SU-DHL-6 (cell line): ENCODE results near the gene TEC.

Experiments
- EZH2phosphoT487 ChIP-seq: fragments of 200-600 bp; sonication (generic), shearing (Covaris generic); conservative IDR thresholded peaks from 2 replicates; pipeline ENCODE4 v1.6.1; 2018; ENCODE audit warnings: mild to moderate bottlenecking, antibody characterized with exemption, low read length, moderate library complexity, mixed read lengths
- TF ChIP-seq, protein P1 (sequence below): fragments of 200-600 bp; sonication (generic); IDR thresholded peaks from one replicate; pipeline ENCODE4 v1.5.1; 2017; ENCODE audit warnings: antibody characterized with exemption, mild to moderate bottlenecking, low read length, moderate library complexity; ENCODE audit not compliant: insufficient read depth, poor library complexity, severe bottlenecking

GRCh38 chr4:48297256-48297846, 27.7 kb upstream of the TEC start:
- TF ChIP-seq, protein P1, sequence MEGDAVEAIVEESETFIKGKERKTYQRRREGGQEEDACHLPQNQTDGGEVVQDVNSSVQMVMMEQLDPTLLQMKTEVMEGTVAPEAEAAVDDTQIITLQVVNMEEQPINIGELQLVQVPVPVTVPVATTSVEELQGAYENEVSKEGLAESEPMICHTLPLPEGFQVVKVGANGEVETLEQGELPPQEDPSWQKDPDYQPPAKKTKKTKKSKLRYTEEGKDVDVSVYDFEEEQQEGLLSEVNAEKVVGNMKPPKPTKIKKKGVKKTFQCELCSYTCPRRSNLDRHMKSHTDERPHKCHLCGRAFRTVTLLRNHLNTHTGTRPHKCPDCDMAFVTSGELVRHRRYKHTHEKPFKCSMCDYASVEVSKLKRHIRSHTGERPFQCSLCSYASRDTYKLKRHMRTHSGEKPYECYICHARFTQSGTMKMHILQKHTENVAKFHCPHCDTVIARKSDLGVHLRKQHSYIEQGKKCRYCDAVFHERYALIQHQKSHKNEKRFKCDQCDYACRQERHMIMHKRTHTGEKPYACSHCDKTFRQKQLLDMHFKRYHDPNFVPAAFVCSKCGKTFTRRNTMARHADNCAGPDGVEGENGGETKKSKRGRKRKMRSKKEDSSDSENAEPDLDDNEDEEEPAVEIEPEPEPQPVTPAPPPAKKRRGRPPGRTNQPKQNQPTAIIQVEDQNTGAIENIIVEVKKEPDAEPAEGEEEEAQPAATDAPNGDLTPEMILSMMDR: no peak
- no peak for TF ChIP-seq EZH2phosphoT487
